ENCODE results near the gene GRK2. TPM values are rescaled to one million over a fixed set of nuclear protein-coding genes. Genes with fewer than 3 reads are reported as not detected.

GRK2 gene
- total RNA-seq, 2 experiments from 2014 or later: 280 to 397 TPM

DNA sequence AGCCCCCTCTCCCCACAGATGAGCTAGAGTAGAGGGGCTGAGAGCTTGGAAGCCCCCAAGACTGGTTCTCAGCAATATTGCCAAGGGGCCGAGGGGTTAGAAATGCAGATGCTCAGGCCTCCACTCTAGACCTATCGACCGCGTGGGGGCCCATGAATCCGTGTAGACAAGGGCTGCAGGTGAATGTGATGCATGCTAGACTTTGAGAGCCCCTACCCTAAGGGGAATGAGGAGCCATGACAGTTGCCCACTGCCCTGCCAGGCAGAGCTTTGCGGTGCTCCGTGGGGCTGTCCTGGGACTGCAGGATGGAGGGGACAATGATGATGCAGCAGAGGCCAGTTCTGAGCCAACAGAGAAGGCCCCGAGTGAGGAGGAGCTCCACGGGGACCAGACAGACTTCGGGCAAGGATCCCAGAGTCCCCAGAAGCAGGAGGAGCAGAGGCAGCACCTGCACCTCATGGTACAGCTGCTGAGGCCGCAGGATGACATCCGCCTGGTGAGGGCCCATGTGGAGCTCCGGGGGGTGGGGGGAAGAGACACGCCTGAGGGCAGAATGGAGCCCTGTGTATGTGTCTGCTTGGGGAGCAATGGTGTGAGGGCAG, 38.3 kb downstream of the GRK2 start:
- no peaks in the 10 kb centered on the region for H3K79me2 ChIP-seq (ENCODE audit: insufficient read depth, low read depth, low read length)
- no peak overlapping the region for H2AFZ ChIP-seq (ENCODE audit: low read length)
- peaks cover 71% of the 10 kb centered on the region for H3K36me3 ChIP-seq (ENCODE audit: insufficient read depth, low read length)
- ChIA-PET POLR2A (interaction anchor here (0.7 kb wide), 1 partner anchor 720 kb away, joined by 5 read pairs; no protein-coding TSS in a partner anchor), CTCF (ENCODE audit: unreplicated experiment) (interaction anchor here (0.6 kb wide), 1 partner anchor 11 kb away, joined by 4 read pairs; no protein-coding TSS in a partner anchor)
- no TSS peak for BruUV-seq (replicated peaks)
- H3K9me2 ChIP-seq (ENCODE audit: insufficient read depth, low read length): no peaks in the 10 kb centered on the region
- intact Hi-C loops (cut with micrococcal nuclease; ENCODE audit: unreplicated experiment): no loop called here
- no peaks in the 10 kb centered on the region for H3K9me3 ChIP-seq (ENCODE audit: low read length)
- no peaks in the 10 kb centered on the region for H4K20me1 ChIP-seq (ENCODE audit: insufficient read depth, low read length)
- H3K4me1 ChIP-seq (ENCODE audit: insufficient read depth, low read length, poor library complexity, severe bottlenecking): no peaks in the 10 kb centered on the region
- no peak for TF ChIP-seq EZH2phosphoT487 (IDR thresholded peaks at IDR 0.05; ENCODE audit: borderline replicate concordance, low read depth, low read length)
- TF ChIP-seq, protein P1, sequence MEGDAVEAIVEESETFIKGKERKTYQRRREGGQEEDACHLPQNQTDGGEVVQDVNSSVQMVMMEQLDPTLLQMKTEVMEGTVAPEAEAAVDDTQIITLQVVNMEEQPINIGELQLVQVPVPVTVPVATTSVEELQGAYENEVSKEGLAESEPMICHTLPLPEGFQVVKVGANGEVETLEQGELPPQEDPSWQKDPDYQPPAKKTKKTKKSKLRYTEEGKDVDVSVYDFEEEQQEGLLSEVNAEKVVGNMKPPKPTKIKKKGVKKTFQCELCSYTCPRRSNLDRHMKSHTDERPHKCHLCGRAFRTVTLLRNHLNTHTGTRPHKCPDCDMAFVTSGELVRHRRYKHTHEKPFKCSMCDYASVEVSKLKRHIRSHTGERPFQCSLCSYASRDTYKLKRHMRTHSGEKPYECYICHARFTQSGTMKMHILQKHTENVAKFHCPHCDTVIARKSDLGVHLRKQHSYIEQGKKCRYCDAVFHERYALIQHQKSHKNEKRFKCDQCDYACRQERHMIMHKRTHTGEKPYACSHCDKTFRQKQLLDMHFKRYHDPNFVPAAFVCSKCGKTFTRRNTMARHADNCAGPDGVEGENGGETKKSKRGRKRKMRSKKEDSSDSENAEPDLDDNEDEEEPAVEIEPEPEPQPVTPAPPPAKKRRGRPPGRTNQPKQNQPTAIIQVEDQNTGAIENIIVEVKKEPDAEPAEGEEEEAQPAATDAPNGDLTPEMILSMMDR (conservative IDR thresholded peaks at IDR 0.05; ENCODE audit: low read length): no peak
- DNase-seq (ENCODE audit: low spot score): no peak
- no peak overlapping the region for H3K4me3 ChIP-seq (ENCODE audit: low read depth, low read length, poor library complexity, severe bottlenecking)
- H3K4me2 ChIP-seq (ENCODE audit: low read length): no peak overlapping the region
- H3K27ac ChIP-seq (ENCODE audit: low read depth, low read length, poor library complexity, severe bottlenecking): no peak overlapping the region

DNA sequence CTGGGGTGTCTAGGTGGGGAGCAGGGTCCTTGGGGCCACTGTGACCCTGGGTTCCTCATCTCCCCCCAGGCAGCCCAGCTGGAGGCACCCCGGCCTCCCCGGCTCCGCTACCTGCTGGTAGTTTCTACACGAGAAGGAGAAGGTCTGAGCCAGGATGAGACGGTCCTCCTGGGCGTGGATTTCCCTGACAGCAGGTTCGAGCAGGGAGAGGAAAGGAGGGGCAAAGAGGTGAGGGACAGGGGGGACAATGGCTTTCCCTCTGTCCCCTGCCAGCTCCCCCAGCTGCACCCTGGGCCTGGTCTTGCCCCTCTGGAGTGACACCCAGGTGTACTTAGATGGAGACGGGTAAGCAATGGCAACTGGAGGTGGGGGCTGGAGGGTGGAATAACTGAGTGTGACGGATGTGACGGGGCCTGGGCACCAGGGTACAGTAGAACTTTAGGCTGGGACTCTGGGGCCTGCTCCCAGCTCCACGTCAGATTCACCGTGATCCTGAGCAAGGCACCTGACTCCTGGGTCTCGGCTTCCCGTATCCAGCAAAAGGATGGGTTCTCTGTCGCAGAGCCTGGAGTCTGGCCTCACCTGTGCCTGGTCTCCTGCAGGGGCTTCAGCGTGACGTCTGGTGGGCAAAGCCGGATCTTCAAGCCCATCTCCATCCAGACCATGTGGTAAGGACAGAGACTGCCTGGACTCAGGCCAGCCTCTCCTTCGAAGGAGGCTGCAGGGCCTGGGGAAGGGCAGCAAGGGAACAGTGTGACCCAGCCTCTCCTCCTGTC, 40.7 kb downstream of the GRK2 start:
- Histone ChIP-seq H3K36me3 (ENCODE audit: insufficient read depth, low read length) (peaks cover 61% of the 10 kb centered on the region), H3K4me2 (ENCODE audit: low read length) (no peak overlapping the region), H4K20me1 (ENCODE audit: insufficient read depth, low read length) (no peaks in the 10 kb centered on the region), H3K9me3 (ENCODE audit: low read length) (no peaks in the 10 kb centered on the region), H3K4me3 (ENCODE audit: low read depth, low read length, poor library complexity, severe bottlenecking) (no peak overlapping the region), H2AFZ (ENCODE audit: low read length) (no peak overlapping the region), H3K79me2 (ENCODE audit: insufficient read depth, low read depth, low read length) (no peaks in the 10 kb centered on the region), H3K27ac (ENCODE audit: low read depth, low read length, poor library complexity, severe bottlenecking) (no peak overlapping the region), H3K4me1 (ENCODE audit: insufficient read depth, low read length, poor library complexity, severe bottlenecking) (no peaks in the 10 kb centered on the region), H3K9me2 (ENCODE audit: insufficient read depth, low read length) (no peaks in the 10 kb centered on the region)
- TF ChIP-seq EZH2phosphoT487 (IDR thresholded peaks at IDR 0.05; ENCODE audit: borderline replicate concordance, low read depth, low read length): no peak
- TF ChIP-seq, protein P1 (conservative IDR thresholded peaks at IDR 0.05; ENCODE audit: low read length): no peak
- BruUV-seq (replicated peaks): no TSS peak
- no peak for DNase-seq (ENCODE audit: low spot score)
- CTCF ChIA-PET (ENCODE audit: unreplicated experiment): no interaction called here
- intact Hi-C loops (cut with micrococcal nuclease; ENCODE audit: unreplicated experiment): no loop called here
- POLR2A ChIA-PET: no interaction called here

DNA sequence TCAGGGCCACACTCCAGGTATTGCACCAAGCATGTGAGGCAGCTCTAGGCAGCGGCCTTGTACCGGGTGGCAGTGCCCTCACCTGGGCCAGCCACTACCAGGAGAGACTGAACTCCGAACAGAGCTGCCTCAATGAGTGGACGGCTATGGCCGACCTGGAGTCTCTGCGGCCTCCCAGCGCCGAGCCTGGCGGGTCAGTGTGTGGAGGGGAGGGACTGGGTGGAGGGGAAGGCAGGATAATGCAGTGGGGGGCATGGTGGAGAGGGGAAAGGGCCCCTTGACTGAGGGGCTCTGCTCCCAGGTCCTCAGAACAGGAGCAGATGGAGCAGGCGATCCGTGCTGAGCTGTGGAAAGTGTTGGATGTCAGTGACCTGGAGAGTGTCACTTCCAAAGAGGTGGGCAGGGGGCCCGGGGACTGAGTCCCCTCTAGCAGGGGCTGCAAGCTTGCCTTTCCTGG, 41.3 kb downstream of the GRK2 start:
- H4K20me1 ChIP-seq (ENCODE audit: insufficient read depth, low read length): no peaks in the 10 kb centered on the region
- POLR2A ChIA-PET: interaction anchor here (0.6 kb wide), 1 partner anchor 12 kb away, joined by 3 read pairs; no protein-coding TSS in a partner anchor
- no peaks in the 10 kb centered on the region for H3K9me3 ChIP-seq (ENCODE audit: low read length)
- H3K79me2 ChIP-seq (ENCODE audit: insufficient read depth, low read depth, low read length): no peaks in the 10 kb centered on the region
- H3K36me3 ChIP-seq (ENCODE audit: insufficient read depth, low read length): peaks cover 55% of the 10 kb centered on the region
- no peak overlapping the region for H3K27ac ChIP-seq (ENCODE audit: low read depth, low read length, poor library complexity, severe bottlenecking)
- intact Hi-C loops (cut with micrococcal nuclease; ENCODE audit: unreplicated experiment): no loop called here
- no peaks in the 10 kb centered on the region for H3K9me2 ChIP-seq (ENCODE audit: insufficient read depth, low read length)
- no peak overlapping the region for H2AFZ ChIP-seq (ENCODE audit: low read length)
- DNase-seq (ENCODE audit: low spot score): no peak
- CTCF ChIA-PET (ENCODE audit: unreplicated experiment): no interaction called here
- TF ChIP-seq, protein P1 (conservative IDR thresholded peaks at IDR 0.05; ENCODE audit: low read length): no peak
- TF ChIP-seq EZH2phosphoT487 (IDR thresholded peaks at IDR 0.05; ENCODE audit: borderline replicate concordance, low read depth, low read length): no peak
- no peak overlapping the region for H3K4me2 ChIP-seq (ENCODE audit: low read length)
- H3K4me3 ChIP-seq (ENCODE audit: low read depth, low read length, poor library complexity, severe bottlenecking): no peak overlapping the region
- BruUV-seq (replicated peaks): no TSS peak
- no peaks in the 10 kb centered on the region for H3K4me1 ChIP-seq (ENCODE audit: insufficient read depth, low read length, poor library complexity, severe bottlenecking)
